RWPE2 (cell line): Measurements from ENCODE around the gene DUSP14.

Experiments used
- ATAC-seq: fragments of 200-7000 bp; cut with Tn5 transposase; 3 replicates; pipeline ENCODE4 v1.9.1; 2021; ENCODE audit warnings: low read depth
- DNase-seq: peaks from one replicate; pipeline ENCODE4 v3.0.0-alpha.2; 2020; ENCODE audit warnings: low spot score
- H3K27ac ChIP-seq: fragments of 450-650 bp; 2 replicates; pipeline ENCODE4 v1.5.1; 2017; ENCODE audit warnings: mild to moderate bottlenecking; ENCODE audit not compliant: poor library complexity, severe bottlenecking
- H3K27me3 ChIP-seq: fragments of 250-450 bp; sonication (Bioruptor Pico); 2 replicates; pipeline ENCODE4 v1.5.1; 2021; ENCODE audit warnings: mild to moderate bottlenecking, moderate library complexity; ENCODE audit not compliant: insufficient read depth, poor library complexity, severe bottlenecking
- H3K36me3 ChIP-seq: fragments of 250-450 bp; sonication (Bioruptor Pico); 2 replicates; pipeline ENCODE4 v1.5.1; 2020; ENCODE audit warnings: low read depth, mild to moderate bottlenecking, moderate library complexity
- H3K4me1 ChIP-seq: fragments of 250-450 bp; sonication (Bioruptor Pico); 2 replicates; pipeline ENCODE4 v1.5.1; 2021; ENCODE audit warnings: mild to moderate bottlenecking, moderate library complexity; ENCODE audit not compliant: insufficient read depth, poor library complexity, severe bottlenecking
- H3K4me3 ChIP-seq: fragments of 250-450 bp; sonication (Bioruptor Pico); 2 replicates; pipeline ENCODE4 v1.5.1; 2021; ENCODE audit warnings: mild to moderate bottlenecking, moderate library complexity; ENCODE audit not compliant: severe bottlenecking
- H3K9me3 ChIP-seq: fragments of 250-450 bp; sonication (Bioruptor Pico); 2 replicates; pipeline ENCODE4 v1.5.1; 2021; ENCODE audit warnings: mild to moderate bottlenecking, moderate library complexity; ENCODE audit not compliant: severe bottlenecking
- CTCF ChIP-seq: fragments of 450-650 bp; IDR thresholded peaks from one replicate; pipeline ENCODE4 v1.5.1; 2017; ENCODE audit warnings: mild to moderate bottlenecking, moderate library complexity; ENCODE audit not compliant: poor library complexity, severe bottlenecking

Gene DUSP14

GRCh38 chr17:37558299-37558698 is 68.6 kb downstream of the DUSP14 start:
- H3K36me3 ChIP-seq, result peaks cover 45% of the 10 kb centered on the region
- no peak for TF ChIP-seq CTCF
- H3K9me3 ChIP-seq, result no peaks in the 10 kb centered on the region
- no peaks in the 10 kb centered on the region for H3K27me3 ChIP-seq
- no peak for ATAC-seq
- no peak for DNase-seq
- H3K4me3 ChIP-seq, result no peak overlapping the region
- H3K27ac ChIP-seq, result no peak overlapping the region
- H3K4me1 ChIP-seq, result no peaks in the 10 kb centered on the region

- Histone ChIP-seq H3K9me3 (no peaks in the 10 kb centered on the region), H3K27ac (no peak overlapping the region), H3K36me3 (peaks cover 49% of the 10 kb centered on the region), H3K4me1 (no peaks in the 10 kb centered on the region), H3K27me3 (no peaks in the 10 kb centered on the region), H3K4me3 (no peak overlapping the region)
- DNase-seq, result no peak
- TF ChIP-seq CTCF, result no peak
- no peak for ATAC-seq
These were observed 72.5 kb downstream of the DUSP14 start for GRCh38 chr17:37562016-37562745.
